Mucosa of descending colon (tissue), 3 donors: Measurements from ENCODE around the gene PEDS1. TPM values are rescaled to one million over a fixed set of nuclear protein-coding genes. Genes with fewer than 3 reads are reported as not detected.

Source experiments
- ATAC-seq: fragments of 200-7000 bp; cut with Tn5 transposase; one replicate; pipeline ENCODE4 v1.9.1; 2020; ENCODE audit warnings: mild to moderate bottlenecking, moderate library complexity
- DNase-seq, 3 donors: peaks; one replicate each; pipeline ENCODE4 v3.0.0-alpha.2; 2020
- H3K36me3 ChIP-seq: fragments of 200-600 bp; one replicate; pipeline ENCODE4 v1.8.0; 2021; ENCODE audit warnings: low read depth, mild to moderate bottlenecking
- H3K4me1 ChIP-seq: fragments of 200-600 bp; one replicate; pipeline ENCODE4 v1.8.0; 2021; ENCODE audit warnings: low read depth, mild to moderate bottlenecking
- H3K4me3 ChIP-seq: fragments of 200-600 bp; one replicate; pipeline ENCODE4 v1.8.0; 2021; ENCODE audit warnings: mild to moderate bottlenecking
- H3K9me3 ChIP-seq: fragments of 200-600 bp; one replicate; pipeline ENCODE4 v1.8.0; 2021; ENCODE audit warnings: mild to moderate bottlenecking
- CTCF ChIP-seq: fragments of 200-600 bp; IDR thresholded peaks from one replicate; pipeline ENCODE4 v1.8.0; 2022; ENCODE audit warnings: antibody characterized with exemption, mild to moderate bottlenecking
- intact Hi-C, 2 donors: fragments of 100-400 bp; cut with DNase I in 1 of 2; cut with micrococcal nuclease in 1 of 2; formaldehyde crosslinking; loops; one replicate each; pipeline versions ENCODE4 v1.11.0 to v1.11.1; 2022; cut with DNase I, micrococcal nuclease
- total RNA-seq, 3 donors: library from RNA; stranded (reverse); fragmentation: NEBNext Ultra II Directional in 2 of 3; extraction: Animal tissue kit (Norgen Biotek cat#: 25700) in 2 of 3; gene quantifications; one replicate each; pipeline versions ENCODE4 v1.2.1 to v1.2.4, GENCODE V29; 2021 to 2023
- donor health status: DM: no; HTN: no; CAD: no; lungs with moderate emphysema.
- donor health status: DM: no; HTN: no; CAD: no.
- donor health status: DM: no; HTN: yes; CAD: no.

Gene PEDS1
- total RNA-seq, 3 donors from 2014 or later = 21.2 to 34.3 (median 23.3) TPM

- H3K36me3 ChIP-seq = no peaks in the 10 kb centered on the region
- no peak for ATAC-seq
- H3K4me3 ChIP-seq = peak overlapping the region; percentile 99
- TF ChIP-seq CTCF = no peak
- H3K9me3 ChIP-seq = no peaks in the 10 kb centered on the region
- DNase-seq = no peak
- intact Hi-C loops = no loop called here
- peaks cover 56% of the 10 kb centered on the region for H3K4me1 ChIP-seq
Measured at GRCh38 chr20:50111829-50112495, 41.6 kb downstream of the PEDS1 start.

GRCh38 chr20:50111120-50111828, 42.2 kb downstream of the PEDS1 start:
- DNase-seq = no peak
- Histone ChIP-seq H3K9me3 (no peaks in the 10 kb centered on the region), H3K36me3 (no peaks in the 10 kb centered on the region), H3K4me1 (peaks cover 55% of the 10 kb centered on the region), H3K4me3 (no peak overlapping the region)
- no peak for TF ChIP-seq CTCF
- intact Hi-C loops = no loop called here
- ATAC-seq = no peak

- peak in 1 of 3 donors; percentile 57 for DNase-seq
- ATAC-seq = peak; percentile 62
- no peaks in the 10 kb centered on the region for H3K36me3 ChIP-seq
- no peaks in the 10 kb centered on the region for H3K9me3 ChIP-seq
- no peak for TF ChIP-seq CTCF
- intact Hi-C loops = no loop called here
- H3K4me1 ChIP-seq = peaks cover 58% of the 10 kb centered on the region
- no peak overlapping the region for H3K4me3 ChIP-seq
Measured at GRCh38 chr20:50110141-50111047, 43.1 kb downstream of the PEDS1 start.

- DNase-seq (no peak), ATAC-seq (no peak)
- TF ChIP-seq CTCF = no peak
- H3K4me3 ChIP-seq = no peak overlapping the region
- H3K9me3 ChIP-seq = no peaks in the 10 kb centered on the region
- peaks cover 55% of the 10 kb centered on the region for H3K4me1 ChIP-seq
- no peaks in the 10 kb centered on the region for H3K36me3 ChIP-seq
- intact Hi-C loops = no loop called here
Measured at GRCh38 chr20:50108556-50109235, 44.8 kb downstream of the PEDS1 start.

- intact Hi-C loops = no loop called here
- DNase-seq (no peak), ATAC-seq (no peak)
- no peaks in the 10 kb centered on the region for H3K36me3 ChIP-seq
- TF ChIP-seq CTCF = no peak
- H3K4me3 ChIP-seq = no peak overlapping the region
- peaks cover 50% of the 10 kb centered on the region for H3K4me1 ChIP-seq
- no peaks in the 10 kb centered on the region for H3K9me3 ChIP-seq
Measured at GRCh38 chr20:50107796-50108331, 45.7 kb downstream of the PEDS1 start.
